Measurements from ENCODE around the gene BOLA3. TPM values are rescaled to one million over a fixed set of nuclear protein-coding genes. Genes with fewer than 3 reads are reported as not detected.

The BOLA3 gene
- total RNA-seq, 1 experiment from 2014 or later: 79.7 TPM

DNA sequence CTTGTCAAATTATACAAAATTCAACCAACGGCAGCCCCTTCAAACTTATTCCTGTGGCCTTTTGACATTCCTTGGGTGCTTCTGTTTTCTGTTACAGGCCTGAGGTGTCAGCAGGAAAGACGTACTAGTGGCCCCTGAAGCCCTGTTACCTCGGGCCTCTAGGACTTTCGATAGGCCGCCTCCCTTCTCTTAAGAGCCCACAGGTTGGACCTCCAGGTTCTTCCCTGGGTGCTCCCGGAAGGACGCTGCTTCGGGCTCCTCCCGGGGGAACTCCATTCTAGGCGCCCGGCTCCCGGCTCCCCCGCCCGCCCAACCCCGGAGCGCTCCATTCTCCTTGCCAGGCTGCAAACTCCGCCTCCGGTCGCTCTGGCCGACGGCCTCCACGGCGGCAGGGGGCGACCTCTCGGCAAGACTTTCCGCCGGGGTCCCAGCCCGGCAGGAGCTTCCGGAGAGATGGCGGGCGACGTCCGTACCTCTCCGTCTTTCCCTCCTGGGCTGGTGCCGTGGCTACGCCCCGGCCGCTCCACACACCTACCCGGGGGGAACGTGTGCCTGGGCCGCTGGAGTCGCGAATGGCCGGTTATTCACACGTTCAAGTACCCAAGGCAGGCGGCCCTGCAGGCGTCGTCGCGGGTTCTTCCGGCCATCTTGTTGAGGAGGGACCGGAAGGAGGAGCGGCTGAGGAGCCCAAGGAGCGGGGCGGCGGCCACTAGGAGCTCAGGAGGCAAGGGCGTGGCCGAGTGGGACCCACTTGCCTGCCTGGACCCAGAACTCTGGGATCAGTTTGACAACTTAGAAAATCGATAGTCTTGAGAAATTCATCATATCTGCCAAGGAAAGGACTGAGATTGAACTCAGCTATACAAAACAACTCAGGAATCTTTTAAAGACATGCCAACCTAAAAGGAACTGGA is 27.5 kb downstream of the BOLA3 start:
- TF ChIP-seq, protein P1, sequence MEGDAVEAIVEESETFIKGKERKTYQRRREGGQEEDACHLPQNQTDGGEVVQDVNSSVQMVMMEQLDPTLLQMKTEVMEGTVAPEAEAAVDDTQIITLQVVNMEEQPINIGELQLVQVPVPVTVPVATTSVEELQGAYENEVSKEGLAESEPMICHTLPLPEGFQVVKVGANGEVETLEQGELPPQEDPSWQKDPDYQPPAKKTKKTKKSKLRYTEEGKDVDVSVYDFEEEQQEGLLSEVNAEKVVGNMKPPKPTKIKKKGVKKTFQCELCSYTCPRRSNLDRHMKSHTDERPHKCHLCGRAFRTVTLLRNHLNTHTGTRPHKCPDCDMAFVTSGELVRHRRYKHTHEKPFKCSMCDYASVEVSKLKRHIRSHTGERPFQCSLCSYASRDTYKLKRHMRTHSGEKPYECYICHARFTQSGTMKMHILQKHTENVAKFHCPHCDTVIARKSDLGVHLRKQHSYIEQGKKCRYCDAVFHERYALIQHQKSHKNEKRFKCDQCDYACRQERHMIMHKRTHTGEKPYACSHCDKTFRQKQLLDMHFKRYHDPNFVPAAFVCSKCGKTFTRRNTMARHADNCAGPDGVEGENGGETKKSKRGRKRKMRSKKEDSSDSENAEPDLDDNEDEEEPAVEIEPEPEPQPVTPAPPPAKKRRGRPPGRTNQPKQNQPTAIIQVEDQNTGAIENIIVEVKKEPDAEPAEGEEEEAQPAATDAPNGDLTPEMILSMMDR (IDR thresholded peaks at IDR 0.05; ENCODE audit: insufficient read depth in 1 of 2, low read depth in 1 of 2, low read length in 1 of 2, severe bottlenecking in 1 of 2, unreplicated experiment in 1 of 2): peak; percentile 53 to 79
- Histone ChIP-seq H3K9me3 (peaks cover 10% of the 10 kb centered on the region; the same call in 1 of the 2 replicates), H3K4me3 (ENCODE audit: low read depth, low read length) (peak overlapping the region; percentile 56), H3K36me3 (ENCODE audit: control insufficient read depth, insufficient read depth, low read length) (no peaks in the 10 kb centered on the region; the same call in 1 of the 2 replicates), H3K4me1 (no peaks in the 10 kb centered on the region), H3K27me3 (replicated peaks; ENCODE audit: control insufficient read depth, insufficient read depth, low read length) (no peaks in the 10 kb centered on the region)
- ChIA-PET CTCF (interaction anchor here (0.5 to 1.6 kb wide), 14 partner anchors 27 to 383 kb away, joined by 3 to 12 read pairs (median 6); partner anchors contain the start of genes BOLA3, DGUOK, MOB1A and STAMBP), POLR2A (interaction anchor here (0.6 to 1.4 kb wide), 12 partner anchors 10 to 887 kb away, joined by 3 to 18 read pairs (median 4); partner anchors contain the start of genes BOLA3, MOB1A, PRADC1 and STAMBP)
- H3K27me3 Mint-ChIP-seq (ENCODE audit: insufficient read depth, unreplicated experiment): peaks cover 5% of the 10 kb centered on the region
- BruUV-seq (replicated peaks): no TSS peak
- peaks cover 23% of the 10 kb centered on the region for H3K9me3 Mint-ChIP-seq (ENCODE audit: unreplicated experiment)
- H3K4me1 Mint-ChIP-seq (ENCODE audit: low read depth, unreplicated experiment): no peaks in the 10 kb centered on the region
- DNase-seq: peak; percentile 90 to 95
- H3K27ac Mint-ChIP-seq (ENCODE audit: unreplicated experiment): peak overlapping the region; percentile 98
- intact Hi-C loops (cut with micrococcal nuclease; ENCODE audit: unreplicated experiment): loop anchor here (1.0 to 10.0 kb wide), 3 partner anchors 28 to 195 kb away; partner anchors contain the start of genes DGUOK and TET3
- H3K36me3 Mint-ChIP-seq (ENCODE audit: insufficient read depth, unreplicated experiment): peaks cover 15% of the 10 kb centered on the region
- peak overlapping the region; percentile 91 for H3K4me3 Mint-ChIP-seq (ENCODE audit: unreplicated experiment)

DNA sequence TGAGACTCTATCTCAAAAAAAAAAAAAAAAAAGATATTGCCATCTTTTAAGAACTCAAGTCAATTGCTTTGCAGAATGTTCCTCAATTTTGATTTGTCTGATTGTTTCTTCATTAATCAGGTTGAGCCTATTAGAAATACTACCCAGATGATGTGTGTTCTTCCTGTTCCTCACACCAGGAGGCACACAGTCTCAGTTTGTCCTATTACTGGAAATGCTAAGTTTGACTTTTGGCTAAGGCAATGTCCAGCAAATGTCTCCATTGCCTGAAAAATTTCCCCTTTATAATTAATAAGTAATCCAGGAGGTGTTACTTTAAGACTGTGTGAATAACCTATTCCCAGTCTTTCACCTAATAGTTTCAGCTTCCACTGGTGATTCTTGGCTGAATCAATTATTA is 28.4 kb downstream of the BOLA3 start:
- Histone ChIP-seq H3K36me3 (ENCODE audit: control insufficient read depth, insufficient read depth, low read length) (no peaks in the 10 kb centered on the region; the same call in 1 of the 2 replicates), H3K4me3 (ENCODE audit: low read depth, low read length) (no peak overlapping the region), H3K27me3 (replicated peaks; ENCODE audit: control insufficient read depth, insufficient read depth, low read length) (no peaks in the 10 kb centered on the region), H3K4me1 (no peaks in the 10 kb centered on the region), H3K9me3 (peaks cover 10% of the 10 kb centered on the region; the same call in 1 of the 2 replicates)
- ChIA-PET CTCF (no interaction called here), POLR2A (no interaction called here)
- H3K9me3 Mint-ChIP-seq (ENCODE audit: unreplicated experiment): peaks cover 23% of the 10 kb centered on the region
- no peaks in the 10 kb centered on the region for H3K4me1 Mint-ChIP-seq (ENCODE audit: low read depth, unreplicated experiment)
- peaks cover 7% of the 10 kb centered on the region for H3K27me3 Mint-ChIP-seq (ENCODE audit: insufficient read depth, unreplicated experiment)
- H3K36me3 Mint-ChIP-seq (ENCODE audit: insufficient read depth, unreplicated experiment): peaks cover 15% of the 10 kb centered on the region
- DNase-seq: no peak
- H3K4me3 Mint-ChIP-seq (ENCODE audit: unreplicated experiment): peak overlapping the region; percentile 91
- intact Hi-C loops (cut with micrococcal nuclease; ENCODE audit: unreplicated experiment): no loop called here
- TF ChIP-seq, protein P1 (IDR thresholded peaks at IDR 0.05; ENCODE audit: insufficient read depth in 1 of 2, low read depth in 1 of 2, low read length in 1 of 2, severe bottlenecking in 1 of 2, unreplicated experiment in 1 of 2): no peak
- no peak overlapping the region for H3K27ac Mint-ChIP-seq (ENCODE audit: unreplicated experiment)
- no TSS peak for BruUV-seq (replicated peaks)

DNA sequence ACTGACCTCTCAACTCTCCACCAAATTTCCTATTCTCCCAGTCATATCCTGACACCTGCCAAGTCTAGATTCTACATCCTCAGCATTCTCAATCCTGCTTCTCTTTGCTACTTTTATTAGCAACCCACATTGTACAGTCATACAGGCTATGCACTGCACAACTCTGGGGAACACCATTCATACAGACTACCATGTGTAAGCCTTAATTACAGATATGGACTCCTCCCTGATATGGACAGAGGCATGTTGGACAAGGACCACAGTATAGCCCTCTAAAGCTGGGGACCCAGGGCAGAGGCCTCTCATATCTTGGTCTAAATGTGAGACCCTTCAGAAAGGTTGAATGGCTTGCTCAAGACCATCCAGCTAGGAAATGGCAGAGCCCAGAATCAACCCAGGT is 36.3 kb downstream of the BOLA3 start:
- H3K4me1 Mint-ChIP-seq (ENCODE audit: low read depth, unreplicated experiment): no peaks in the 10 kb centered on the region
- H3K27me3 Mint-ChIP-seq (ENCODE audit: insufficient read depth, unreplicated experiment): peaks cover 3% of the 10 kb centered on the region
- intact Hi-C loops (cut with micrococcal nuclease; ENCODE audit: unreplicated experiment): no loop called here
- ChIA-PET CTCF (no interaction called here), POLR2A (no interaction called here)
- Histone ChIP-seq H3K4me1 (no peaks in the 10 kb centered on the region), H3K27me3 (replicated peaks; ENCODE audit: control insufficient read depth, insufficient read depth, low read length) (no peaks in the 10 kb centered on the region), H3K36me3 (ENCODE audit: control insufficient read depth, insufficient read depth, low read length) (no peaks in the 10 kb centered on the region), H3K9me3 (peaks cover 3% of the 10 kb centered on the region; the same call in 1 of the 2 replicates), H3K4me3 (ENCODE audit: low read depth, low read length) (no peak overlapping the region)
- TF ChIP-seq, protein P1 (IDR thresholded peaks at IDR 0.05; ENCODE audit: insufficient read depth in 1 of 2, low read depth in 1 of 2, low read length in 1 of 2, severe bottlenecking in 1 of 2, unreplicated experiment in 1 of 2): no peak
- no TSS peak for BruUV-seq (replicated peaks)
- DNase-seq: no peak
- no peaks in the 10 kb centered on the region for H3K36me3 Mint-ChIP-seq (ENCODE audit: insufficient read depth, unreplicated experiment)
- H3K9me3 Mint-ChIP-seq (ENCODE audit: unreplicated experiment): no peaks in the 10 kb centered on the region
- no peak overlapping the region for H3K4me3 Mint-ChIP-seq (ENCODE audit: unreplicated experiment)
- H3K27ac Mint-ChIP-seq (ENCODE audit: unreplicated experiment): no peak overlapping the region

All from Caco-2 (cell line).